Measurements from ENCODE around the gene ACLY.
A peak's percentile ranks its signal among the peaks of the same experiment; 100 is the strongest.

DNA sequence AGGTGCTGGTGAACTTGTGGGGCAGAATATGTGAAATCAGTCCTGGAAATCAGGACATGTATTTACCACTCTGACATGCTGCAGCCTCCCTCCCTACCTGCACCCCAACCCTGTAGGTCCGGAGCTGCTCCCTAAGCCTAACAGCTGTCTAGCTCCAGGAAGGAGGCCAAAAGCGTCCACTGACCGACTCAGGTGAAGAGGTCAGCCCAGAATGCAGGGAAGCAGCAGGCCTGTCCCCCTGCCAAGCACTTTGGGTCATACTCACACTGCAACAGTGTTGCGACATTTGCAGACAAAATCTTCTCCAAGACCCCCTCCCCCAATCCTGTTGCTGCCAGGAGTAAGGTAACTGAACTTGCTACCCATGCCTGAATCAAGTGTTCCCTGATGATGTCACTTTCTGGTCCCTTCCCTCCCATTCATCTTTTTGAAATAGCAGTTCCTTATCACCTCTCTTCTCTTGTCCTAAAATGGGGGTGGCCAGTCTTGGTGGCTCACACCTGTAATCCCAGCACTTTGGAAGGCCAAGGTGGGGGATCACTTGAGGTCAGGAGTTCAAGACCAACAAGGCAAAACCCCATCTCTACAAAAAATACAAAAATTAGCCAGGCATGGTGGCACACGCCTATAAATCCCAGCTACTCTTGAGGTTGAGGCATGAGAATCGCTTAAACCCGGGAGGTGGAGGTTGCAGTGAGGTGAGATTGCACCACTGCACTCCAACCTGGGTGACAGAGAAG, 1.3 kb upstream of the ACLY start:
- TF ChIP-seq POLR2A (IDR thresholded peaks at IDR 0.05; ENCODE audit: low read length): no peak
- TF ChIP-seq, protein P1, sequence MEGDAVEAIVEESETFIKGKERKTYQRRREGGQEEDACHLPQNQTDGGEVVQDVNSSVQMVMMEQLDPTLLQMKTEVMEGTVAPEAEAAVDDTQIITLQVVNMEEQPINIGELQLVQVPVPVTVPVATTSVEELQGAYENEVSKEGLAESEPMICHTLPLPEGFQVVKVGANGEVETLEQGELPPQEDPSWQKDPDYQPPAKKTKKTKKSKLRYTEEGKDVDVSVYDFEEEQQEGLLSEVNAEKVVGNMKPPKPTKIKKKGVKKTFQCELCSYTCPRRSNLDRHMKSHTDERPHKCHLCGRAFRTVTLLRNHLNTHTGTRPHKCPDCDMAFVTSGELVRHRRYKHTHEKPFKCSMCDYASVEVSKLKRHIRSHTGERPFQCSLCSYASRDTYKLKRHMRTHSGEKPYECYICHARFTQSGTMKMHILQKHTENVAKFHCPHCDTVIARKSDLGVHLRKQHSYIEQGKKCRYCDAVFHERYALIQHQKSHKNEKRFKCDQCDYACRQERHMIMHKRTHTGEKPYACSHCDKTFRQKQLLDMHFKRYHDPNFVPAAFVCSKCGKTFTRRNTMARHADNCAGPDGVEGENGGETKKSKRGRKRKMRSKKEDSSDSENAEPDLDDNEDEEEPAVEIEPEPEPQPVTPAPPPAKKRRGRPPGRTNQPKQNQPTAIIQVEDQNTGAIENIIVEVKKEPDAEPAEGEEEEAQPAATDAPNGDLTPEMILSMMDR (IDR thresholded peaks at IDR 0.05): no peak
- TF ChIP-seq ESRRA (IDR thresholded peaks at IDR 0.05; ENCODE audit: borderline replicate concordance, low read length): no peak
- TF ChIP-seq CEBPB (IDR thresholded peaks at IDR 0.05): peak; percentile 78 to 90; a peak in 3 of 4 replicates
- TF ChIP-seq E2F6 (IDR thresholded peaks at IDR 0.05; ENCODE audit: borderline replicate concordance, low read depth): no peak
- no peak for TF ChIP-seq RFX5 (IDR thresholded peaks at IDR 0.05)
- no peak for TF ChIP-seq BHLHE40 (IDR thresholded peaks at IDR 0.05; ENCODE audit: low read depth, low read length)
- no peak for TF ChIP-seq MAFK (IDR thresholded peaks at IDR 0.05; ENCODE audit: partially characterized antibody)
- no peak for TF ChIP-seq RARB (CRISPR knock-in tag; IDR thresholded peaks at IDR 0.05)
- no peak for TF ChIP-seq CBX8 (IDR thresholded peaks at IDR 0.05)
- TF ChIP-seq REST (IDR thresholded peaks at IDR 0.05): no peak
- no peak for TF ChIP-seq MYC (IDR thresholded peaks at IDR 0.05; ENCODE audit: borderline replicate concordance, low read length)
